Panc1 (cell line): ENCODE data around the gene ERCC3.

Source experiments
- CTCF ChIP-seq: fragments of 450-650 bp; IDR thresholded peaks from 2 replicates; pipeline ENCODE4 v1.5.1; 2017; ENCODE audit warnings: mild to moderate bottlenecking
- POLR2AphosphoS5 ChIP-seq: IDR thresholded peaks from 2 replicates; pipeline ENCODE4 v1.6.1; 2012; ENCODE audit warnings: mild to moderate bottlenecking, low read depth, low read length, moderate library complexity
- REST ChIP-seq, 2 experiments: IDR thresholded peaks; 2 replicates each; pipeline ENCODE4 v1.6.1; 2011 to 2012; ENCODE audit warnings: low read depth in 2 of 2, control low read depth in 1 of 2, low read length in 1 of 2, mild to moderate bottlenecking in 1 of 2, moderate library complexity in 1 of 2; ENCODE audit not compliant: insufficient read depth in 1 of 2
- SIN3A ChIP-seq: IDR thresholded peaks from 2 replicates; pipeline ENCODE4 v1.6.1; 2012; ENCODE audit warnings: low read depth, mild to moderate bottlenecking, low read length, moderate library complexity, borderline replicate concordance; ENCODE audit not compliant: insufficient read depth
- TCF7L2 ChIP-seq: IDR thresholded peaks from 2 replicates; pipeline ENCODE4 v1.6.1; 2011; ENCODE audit warnings: mild to moderate bottlenecking, low read depth, low read length, inconsistent platforms

- TF ChIP-seq POLR2AphosphoS5 (no peak), CTCF (no peak), SIN3A (no peak), REST (IDR thresholded peaks at IDR 0.05; ENCODE audit: insufficient read depth in 1 of 2, low read depth in 2 of 2, low read length in 1 of 2) (no peak), TCF7L2 (no peak)
Measured at GRCh38 chr2:127261804-127262406, 32.0 kb downstream of the ERCC3 start.
